ENCODE measurements around the gene TSKU. TPM values are rescaled to one million over a fixed set of nuclear protein-coding genes. Genes with fewer than 3 reads are reported as not detected.

TSKU gene
- total and polyA plus RNA-seq, 9 of the 15 experiments (the other 6 are each of a cell fraction or from before 2014, with no cell fraction given) = 0.60 to 11.9 (median 8.4) TPM

DNA sequence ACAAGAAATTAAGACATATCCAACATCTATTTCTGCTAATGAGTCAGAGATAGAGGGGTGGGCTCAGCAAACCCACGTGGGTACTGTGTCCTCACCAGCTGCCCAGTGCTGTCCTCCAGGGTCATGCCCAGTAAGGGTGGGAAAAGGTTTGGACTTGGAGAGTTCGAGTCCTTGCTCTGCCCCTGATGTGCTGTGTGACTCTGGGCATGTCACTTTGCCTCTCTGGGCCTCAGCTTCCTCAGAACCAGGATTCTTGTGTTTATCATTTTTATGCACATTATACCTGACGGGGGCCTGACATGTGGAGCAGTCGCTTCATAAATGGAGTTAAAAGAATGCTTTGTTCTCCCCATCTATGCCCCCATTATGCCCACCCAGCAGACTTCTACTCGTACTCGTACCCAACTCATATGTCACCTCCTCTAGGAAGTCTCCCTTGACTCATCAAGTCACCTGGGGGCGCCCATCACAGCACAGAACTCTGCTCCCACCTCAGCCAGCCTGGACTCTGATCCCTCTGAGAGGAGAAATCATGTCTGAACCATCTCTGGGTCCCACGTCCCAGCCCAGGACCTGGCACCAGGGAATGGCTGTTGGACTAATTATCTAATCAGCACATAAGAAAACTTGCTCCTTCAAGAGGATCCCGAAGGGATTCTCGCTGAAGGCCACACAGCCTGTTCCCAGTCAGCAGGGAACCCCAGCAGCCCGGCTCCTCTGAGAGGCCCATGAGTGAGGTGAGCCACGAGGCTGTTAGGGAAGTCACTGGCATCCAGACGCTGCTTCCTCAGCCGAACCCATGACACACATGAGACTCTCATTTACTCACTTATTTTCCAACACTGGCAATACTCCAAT is 38.7 kb upstream of the TSKU start (continued):
- TF ChIP-seq NFRKB (IDR thresholded peaks at IDR 0.05; ENCODE audit: low read depth) = no peak
- peak; percentile 59 to 81; a peak in 3 of 4 replicates for TF ChIP-seq KDM1A (IDR thresholded peaks at IDR 0.05)
- TF ChIP-seq, protein P1, sequence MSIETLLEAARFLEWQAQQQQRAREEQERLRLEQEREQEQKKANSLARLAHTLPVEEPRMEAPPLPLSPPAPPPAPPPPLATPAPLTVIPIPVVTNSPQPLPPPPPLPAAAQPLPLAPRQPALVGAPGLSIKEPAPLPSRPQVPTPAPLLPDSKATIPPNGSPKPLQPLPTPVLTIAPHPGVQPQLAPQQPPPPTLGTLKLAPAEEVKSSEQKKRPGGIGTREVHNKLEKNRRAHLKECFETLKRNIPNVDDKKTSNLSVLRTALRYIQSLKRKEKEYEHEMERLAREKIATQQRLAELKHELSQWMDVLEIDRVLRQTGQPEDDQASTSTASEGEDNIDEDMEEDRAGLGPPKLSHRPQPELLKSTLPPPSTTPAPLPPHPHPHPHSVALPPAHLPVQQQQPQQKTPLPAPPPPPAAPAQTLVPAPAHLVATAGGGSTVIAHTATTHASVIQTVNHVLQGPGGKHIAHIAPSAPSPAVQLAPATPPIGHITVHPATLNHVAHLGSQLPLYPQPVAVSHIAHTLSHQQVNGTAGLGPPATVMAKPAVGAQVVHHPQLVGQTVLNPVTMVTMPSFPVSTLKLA (conservative IDR thresholded peaks at IDR 0.05) = no peak
- TF ChIP-seq RFX1 (IDR thresholded peaks at IDR 0.05) = no peak
- TF ChIP-seq, protein P2, sequence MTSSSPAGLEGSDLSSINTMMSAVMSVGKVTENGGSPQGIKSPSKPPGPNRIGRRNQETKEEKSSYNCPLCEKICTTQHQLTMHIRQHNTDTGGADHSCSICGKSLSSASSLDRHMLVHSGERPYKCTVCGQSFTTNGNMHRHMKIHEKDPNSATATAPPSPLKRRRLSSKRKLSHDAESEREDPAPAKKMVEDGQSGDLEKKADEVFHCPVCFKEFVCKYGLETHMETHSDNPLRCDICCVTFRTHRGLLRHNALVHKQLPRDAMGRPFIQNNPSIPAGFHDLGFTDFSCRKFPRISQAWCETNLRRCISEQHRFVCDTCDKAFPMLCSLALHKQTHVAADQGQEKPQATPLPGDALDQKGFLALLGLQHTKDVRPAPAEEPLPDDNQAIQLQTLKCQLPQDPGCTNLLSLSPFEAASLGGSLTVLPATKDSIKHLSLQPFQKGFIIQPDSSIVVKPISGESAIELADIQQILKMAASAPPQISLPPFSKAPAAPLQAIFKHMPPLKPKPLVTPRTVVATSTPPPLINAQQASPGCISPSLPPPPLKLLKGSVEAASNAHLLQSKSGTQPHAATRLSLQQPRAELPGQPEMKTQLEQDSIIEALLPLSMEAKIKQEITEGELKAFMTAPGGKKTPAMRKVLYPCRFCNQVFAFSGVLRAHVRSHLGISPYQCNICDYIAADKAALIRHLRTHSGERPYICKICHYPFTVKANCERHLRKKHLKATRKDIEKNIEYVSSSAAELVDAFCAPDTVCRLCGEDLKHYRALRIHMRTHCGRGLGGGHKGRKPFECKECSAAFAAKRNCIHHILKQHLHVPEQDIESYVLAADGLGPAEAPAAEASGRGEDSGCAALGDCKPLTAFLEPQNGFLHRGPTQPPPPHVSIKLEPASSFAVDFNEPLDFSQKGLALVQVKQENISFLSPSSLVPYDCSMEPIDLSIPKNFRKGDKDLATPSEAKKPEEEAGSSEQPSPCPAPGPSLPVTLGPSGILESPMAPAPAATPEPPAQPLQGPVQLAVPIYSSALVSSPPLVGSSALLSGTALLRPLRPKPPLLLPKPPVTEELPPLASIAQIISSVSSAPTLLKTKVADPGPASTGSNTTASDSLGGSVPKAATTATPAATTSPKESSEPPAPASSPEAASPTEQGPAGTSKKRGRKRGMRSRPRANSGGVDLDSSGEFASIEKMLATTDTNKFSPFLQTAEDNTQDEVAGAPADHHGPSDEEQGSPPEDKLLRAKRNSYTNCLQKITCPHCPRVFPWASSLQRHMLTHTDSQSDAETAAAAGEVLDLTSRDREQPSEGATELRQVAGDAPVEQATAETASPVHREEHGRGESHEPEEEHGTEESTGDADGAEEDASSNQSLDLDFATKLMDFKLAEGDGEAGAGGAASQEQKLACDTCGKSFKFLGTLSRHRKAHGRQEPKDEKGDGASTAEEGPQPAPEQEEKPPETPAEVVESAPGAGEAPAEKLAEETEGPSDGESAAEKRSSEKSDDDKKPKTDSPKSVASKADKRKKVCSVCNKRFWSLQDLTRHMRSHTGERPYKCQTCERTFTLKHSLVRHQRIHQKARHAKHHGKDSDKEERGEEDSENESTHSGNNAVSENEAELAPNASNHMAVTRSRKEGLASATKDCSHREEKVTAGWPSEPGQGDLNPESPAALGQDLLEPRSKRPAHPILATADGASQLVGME (CRISPR knock-in tag; IDR thresholded peaks at IDR 0.05) = no peak
- peak; percentile 69; the same call in 1 of the 2 replicates for TF ChIP-seq SMARCA5 (IDR thresholded peaks at IDR 0.05)
- no peak for TF ChIP-seq ZNF311 (CRISPR knock-in tag; IDR thresholded peaks at IDR 0.05)
- TF ChIP-seq CBX2 (IDR thresholded peaks at IDR 0.05; ENCODE audit: insufficient read depth, low read length, poor library complexity, severe bottlenecking) = no peak
- TF ChIP-seq ZNF696 (CRISPR knock-in tag; conservative IDR thresholded peaks at IDR 0.05) = no peak
- no peak for TF ChIP-seq BRCA1 (IDR thresholded peaks at IDR 0.05)
- TF ChIP-seq BRCA1 (CRISPR knock-in tag; IDR thresholded peaks at IDR 0.05) = no peak
- TF ChIP-seq, protein P3, sequence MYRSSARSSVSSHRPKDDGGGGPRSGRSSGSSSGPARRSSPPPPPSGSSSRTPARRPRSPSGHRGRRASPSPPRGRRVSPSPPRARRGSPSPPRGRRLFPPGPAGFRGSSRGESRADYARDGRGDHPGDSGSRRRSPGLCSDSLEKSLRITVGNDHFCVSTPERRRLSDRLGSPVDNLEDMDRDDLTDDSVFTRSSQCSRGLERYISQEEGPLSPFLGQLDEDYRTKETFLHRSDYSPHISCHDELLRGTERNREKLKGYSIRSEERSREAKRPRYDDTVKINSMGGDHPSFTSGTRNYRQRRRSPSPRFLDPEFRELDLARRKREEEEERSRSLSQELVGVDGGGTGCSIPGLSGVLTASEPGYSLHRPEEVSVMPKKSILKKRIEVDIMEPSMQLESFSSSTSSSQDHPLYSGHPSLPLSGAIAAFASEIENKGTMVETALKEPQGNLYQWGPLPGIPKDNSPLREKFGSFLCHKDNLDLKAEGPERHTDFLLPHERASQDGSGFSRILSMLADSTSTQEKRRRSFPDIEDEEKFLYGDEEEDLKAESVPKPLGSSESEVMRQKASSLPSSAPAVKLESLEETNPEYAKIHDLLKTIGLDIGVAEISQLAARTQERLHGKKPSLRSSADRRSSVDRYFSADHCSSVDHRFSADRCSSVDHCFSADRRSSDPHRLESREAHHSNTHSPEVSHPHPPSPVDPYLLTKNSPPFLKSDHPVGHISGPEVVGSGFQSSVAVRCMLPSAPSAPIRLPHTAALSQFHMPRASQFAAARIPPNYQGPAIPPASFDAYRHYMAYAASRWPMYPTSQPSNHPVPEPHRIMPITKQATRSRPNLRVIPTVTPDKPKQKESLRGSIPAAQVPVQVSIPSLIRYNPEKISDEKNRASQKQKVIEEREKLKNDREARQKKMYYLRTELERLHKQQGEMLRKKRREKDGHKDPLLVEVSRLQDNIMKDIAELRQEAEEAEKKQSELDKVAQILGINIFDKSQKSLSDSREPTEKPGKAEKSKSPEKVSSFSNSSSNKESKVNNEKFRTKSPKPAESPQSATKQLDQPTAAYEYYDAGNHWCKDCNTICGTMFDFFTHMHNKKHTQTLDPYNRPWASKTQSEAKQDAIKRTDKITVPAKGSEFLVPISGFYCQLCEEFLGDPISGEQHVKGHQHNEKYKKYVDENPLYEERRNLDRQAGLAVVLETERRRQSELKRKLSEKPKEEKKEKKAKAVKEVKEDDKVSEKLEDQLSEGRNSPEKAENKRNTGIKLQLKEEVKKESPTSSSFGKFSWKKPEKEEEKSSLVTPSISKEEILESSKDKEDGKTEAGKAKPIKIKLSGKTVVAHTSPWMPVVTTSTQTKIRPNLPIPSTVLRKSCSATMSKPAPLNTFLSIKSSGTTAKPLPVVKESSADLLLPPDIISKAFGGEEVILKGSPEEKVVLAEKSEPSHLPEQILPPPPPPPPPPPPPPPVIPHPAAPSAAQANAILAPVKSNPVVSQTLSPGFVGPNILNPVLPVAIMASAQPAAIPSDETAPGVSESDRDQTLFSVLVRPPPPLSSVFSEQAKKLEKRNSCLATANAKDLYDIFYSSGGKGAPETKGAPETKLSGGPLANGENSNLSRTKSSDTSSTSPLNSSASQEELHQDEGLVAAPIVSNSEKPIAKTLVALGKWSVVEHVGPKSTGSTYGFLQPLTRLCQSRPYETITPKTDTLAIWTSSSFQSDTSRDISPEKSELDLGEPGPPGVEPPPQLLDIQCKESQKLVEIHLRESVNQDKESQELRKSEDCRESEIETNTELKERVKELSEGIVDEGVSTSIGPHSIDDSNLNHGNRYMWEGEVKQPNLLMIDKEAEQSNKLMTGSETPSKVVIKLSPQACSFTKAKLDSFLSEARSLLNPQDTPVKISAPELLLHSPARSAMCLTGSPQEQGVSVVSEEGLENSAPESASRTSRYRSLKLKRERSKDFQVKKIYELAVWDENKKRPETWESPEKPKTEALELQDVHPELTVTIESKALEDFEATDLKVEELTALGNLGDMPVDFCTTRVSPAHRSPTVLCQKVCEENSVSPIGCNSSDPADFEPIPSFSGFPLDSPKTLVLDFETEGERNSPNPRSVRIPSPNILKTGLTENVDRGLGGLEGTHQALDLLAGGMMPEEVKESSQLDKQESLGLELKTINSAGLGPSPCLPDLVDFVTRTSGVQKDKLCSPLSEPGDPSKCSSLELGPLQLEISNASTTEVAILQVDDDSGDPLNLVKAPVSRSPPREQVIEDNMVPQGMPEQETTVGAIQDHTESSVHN (IDR thresholded peaks at IDR 0.05; ENCODE audit: borderline replicate concordance in 1 of 2, low read depth in 1 of 2) = no peak

Data from K562 (cell line).